Stimulated activated CD4-positive, alpha-beta T cell treated with anti-CD3 and anti-CD28 coated beads, Interleukin-12 subunit alpha, Interleukin-12 subunit beta, amount 100 ng/mL, for 24 hours (primary cell): Measurements from ENCODE around the gene AFAP1L1.
"Not testable (repeated sequence)": the region's sequence is repeated elsewhere in the genome, so short reads cannot be mapped to it uniquely, and the experiment has no call there.

ENCODE experiments used
- DNase-seq, 2 experiments: peaks; one replicate each; pipeline ENCODE4 v3.0.0-alpha.2; 2020; ENCODE audit warnings: low read depth in 2 of 2

AFAP1L1 gene

DNA sequence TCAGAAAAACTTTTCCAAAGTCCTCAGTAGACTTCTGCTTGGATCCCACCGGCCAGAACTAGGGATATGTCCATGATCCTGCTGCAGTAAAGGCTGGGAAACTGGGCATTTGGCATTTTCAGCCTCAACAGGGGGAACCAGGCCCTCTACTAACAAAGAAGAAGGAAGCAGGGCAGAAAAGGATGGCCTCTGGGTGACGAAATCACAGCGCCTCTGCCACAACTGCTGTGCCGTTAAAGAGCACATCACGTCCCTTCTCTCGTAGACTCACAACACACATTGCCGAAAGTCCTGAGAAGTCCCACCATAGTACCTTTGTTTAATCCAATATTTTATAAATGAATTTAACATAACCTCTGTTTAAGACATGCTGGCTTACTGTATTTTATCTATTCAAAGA, 10.4 kb upstream of the AFAP1L1 start:
- DNase-seq, result no peak

- no peak for DNase-seq
Measured at GRCh38 chr5:149262315-149262714, 9.3 kb upstream of the AFAP1L1 start.

DNA sequence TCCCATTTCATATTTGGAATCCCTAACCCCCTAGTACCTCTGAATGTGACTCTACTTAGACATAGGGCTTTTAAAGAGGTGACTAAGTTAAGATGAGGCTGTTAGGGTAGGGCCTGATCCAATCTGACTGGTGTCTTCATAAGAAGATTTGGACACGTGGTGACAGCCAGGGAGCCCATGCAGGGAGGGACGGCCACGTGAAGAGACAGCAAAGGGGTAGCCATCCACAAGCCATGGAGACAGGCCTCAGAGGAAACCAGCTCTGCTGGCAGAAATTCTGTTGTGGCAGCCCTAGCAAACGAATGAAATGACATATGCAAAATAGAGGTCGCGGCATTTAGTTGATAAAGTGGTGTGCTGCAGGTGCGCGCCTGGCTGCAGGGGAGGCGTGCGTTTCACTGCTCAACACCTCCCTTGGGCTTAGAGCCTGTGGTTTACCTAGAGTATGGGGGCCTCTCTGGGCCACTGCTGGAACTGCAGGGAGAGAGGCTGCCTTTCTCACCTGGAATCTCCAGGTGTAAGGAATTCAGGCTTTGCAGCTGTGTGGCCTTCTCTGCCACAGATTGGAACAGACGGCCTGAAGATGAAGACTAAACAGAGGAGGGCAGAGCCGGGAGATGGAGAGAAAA, 7.1 kb upstream of the AFAP1L1 start:
- DNase-seq, result no peak

DNA sequence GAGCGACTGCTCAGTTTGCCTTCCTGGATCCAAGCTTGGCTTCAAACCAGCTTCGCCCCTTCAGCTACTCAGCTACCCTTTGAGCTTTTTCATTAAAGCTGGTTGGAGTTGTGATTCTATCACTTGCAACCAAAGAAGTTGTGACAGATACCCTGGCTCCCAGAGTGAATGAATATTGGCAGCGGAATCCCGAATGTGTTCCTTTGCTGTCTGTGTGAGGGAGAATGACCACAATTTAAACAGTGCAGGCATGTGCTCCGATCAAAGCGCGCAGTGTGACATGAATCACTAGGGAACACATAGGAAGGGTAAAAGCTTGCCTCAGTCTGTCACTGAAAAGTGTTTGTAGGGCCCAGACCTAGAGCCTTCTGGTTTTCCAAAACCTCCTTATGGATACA, 6.6 kb upstream of the AFAP1L1 start:
- DNase-seq, result no peak

- DNase-seq, result no peak
Measured at GRCh38 chr5:149265597-149265996, 6.1 kb upstream of the AFAP1L1 start.

DNA sequence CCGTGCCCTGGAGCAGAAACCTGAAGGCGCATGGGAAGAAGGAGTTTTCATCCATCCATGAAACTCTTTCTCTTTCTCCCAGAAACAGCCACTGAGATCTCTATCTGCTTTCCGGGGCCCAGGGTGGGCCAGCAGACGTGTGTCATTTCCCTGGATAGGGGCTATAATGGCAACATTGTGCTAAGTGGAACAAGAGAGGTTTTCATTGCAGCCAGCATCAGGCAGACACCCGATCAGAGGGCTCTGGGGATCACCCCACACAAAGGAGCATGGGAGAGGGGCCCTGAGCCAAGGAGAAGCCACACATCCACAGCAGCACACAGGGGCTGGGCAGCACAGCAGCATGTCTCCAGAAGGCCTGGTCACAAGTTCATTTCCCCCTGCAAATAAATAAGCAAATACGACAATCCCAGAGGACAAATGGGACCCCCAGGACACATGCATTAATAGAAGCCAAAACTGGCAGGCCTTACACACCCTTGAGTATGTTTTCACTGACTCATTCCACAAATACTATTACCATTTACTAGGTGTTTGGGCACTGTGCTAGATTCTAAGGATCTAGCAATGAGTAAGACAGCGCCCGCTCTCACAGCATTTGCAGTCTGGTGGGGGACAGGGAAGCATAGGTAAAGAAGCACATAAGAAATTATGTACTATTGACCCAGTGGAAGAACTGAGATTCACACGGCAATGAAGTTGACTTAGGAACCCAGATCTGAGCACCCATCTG, 4.3 kb upstream of the AFAP1L1 start:
- no peak for DNase-seq

DNA sequence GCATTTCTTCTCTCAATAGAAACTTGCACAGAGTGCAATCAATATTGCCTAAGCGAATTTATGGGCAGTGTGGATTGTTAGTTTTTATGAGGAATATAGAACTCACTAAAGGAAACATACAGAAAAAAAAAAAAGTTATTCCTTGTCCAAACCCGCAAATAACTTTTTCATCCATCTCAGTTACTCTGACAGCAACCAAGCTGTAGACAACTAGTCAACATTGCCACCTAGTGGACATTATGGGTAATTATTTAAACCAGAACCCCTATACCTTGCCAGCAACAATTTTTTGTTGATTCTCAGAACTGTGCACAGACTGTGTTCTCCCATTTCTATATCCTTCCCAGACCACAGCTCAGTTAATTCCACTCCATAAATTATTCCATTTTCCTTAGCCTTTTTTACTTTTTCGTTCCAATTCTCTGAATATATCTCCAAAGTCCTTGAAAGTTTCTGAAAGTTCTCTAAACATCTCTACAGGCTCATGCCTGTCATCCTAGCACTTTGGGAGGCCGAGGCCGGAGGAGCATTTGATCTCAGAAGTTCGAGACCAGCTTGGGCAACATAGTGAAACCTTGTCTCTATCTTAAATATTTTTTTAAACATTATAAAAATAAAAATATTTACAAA, 2.6 kb upstream of the AFAP1L1 start:
- DNase-seq, result no peak

GRCh38 chr5:149271195-149271715, 404 bp upstream of the AFAP1L1 start:
- no peak for DNase-seq

GRCh38 chr5:149272781-149273180, 1.1 kb downstream of the AFAP1L1 start:
- DNase-seq, result not testable (repeated sequence)

DNA sequence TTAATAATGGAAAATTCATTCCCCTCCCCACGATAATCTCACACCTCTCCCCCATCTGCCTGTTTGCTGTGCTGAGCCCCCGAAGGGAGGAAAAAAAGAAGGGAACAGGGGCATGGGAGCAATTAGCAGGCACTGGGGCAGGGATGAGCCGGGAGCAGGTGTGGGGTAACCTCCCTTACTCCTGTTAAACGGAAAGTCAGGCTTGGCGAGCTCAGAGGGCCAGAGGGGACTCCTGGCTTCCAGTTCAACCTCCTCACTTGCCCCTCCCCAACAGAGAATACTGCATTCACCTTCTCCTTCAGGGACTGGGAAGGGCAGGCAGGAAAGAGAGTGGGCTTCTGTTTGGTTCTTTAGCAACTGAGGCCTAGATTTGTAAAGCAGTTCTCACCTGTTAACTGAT, 1.6 kb downstream of the AFAP1L1 start:
- no peak for DNase-seq

- no peak for DNase-seq
Measured at GRCh38 chr5:149273950-149274349, 2.3 kb downstream of the AFAP1L1 start.

GRCh38 chr5:149274939-149275338, 3.3 kb downstream of the AFAP1L1 start:
- DNase-seq, result no peak

- DNase-seq, result no peak
Measured at GRCh38 chr5:149277801-149278200, 6.1 kb downstream of the AFAP1L1 start.

GRCh38 chr5:149278451-149279210, 7.0 kb downstream of the AFAP1L1 start:
- DNase-seq, result no peak

GRCh38 chr5:149279661-149280060, 8.0 kb downstream of the AFAP1L1 start:
- no peak for DNase-seq

DNA sequence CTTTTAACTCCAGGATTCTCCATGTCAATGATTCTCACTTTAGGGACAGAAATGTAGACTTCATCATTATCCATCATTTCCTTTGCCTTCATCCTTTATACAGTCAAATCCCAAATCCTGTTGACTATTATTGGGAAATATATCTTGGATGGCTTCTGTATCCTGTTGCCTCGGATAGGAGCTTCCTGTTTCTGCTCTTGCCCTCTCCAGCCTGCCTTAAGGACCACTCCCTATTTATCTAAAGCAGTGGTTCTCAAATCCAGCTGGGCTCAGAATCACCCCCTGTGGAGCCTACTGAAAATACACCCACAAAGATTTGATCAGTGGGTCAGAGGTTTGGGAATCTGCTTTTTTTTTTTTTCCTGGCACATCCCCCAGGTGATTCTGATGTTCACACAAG, 8.5 kb downstream of the AFAP1L1 start:
- DNase-seq, result no peak

DNA sequence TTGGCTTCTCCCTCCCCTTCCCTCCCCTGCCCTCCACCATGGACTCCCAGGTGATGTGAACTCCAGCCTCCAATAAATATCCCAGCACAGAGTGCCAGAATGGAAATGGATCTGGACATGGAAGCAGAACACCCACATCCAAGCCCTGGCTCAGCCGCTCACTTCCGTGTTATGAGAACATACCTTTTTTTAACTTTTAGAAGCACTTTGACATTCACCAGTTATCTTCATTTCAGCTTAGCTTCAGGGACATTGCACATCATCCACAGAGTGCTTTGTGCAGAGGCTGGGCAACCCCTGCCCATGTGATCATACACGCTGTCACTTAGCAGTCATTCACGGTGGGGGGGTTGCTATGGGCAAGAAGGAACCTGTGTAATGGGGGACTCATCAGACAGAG, 9.1 kb downstream of the AFAP1L1 start:
- DNase-seq, result no peak

- no peak for DNase-seq
Measured at GRCh38 chr5:149282027-149282965, 10.6 kb downstream of the AFAP1L1 start.

GRCh38 chr5:149282966-149283332, 11.3 kb downstream of the AFAP1L1 start:
- DNase-seq, result no peak

GRCh38 chr5:149283626-149284480, 12.2 kb downstream of the AFAP1L1 start:
- no peak for DNase-seq
